AG04449 (cell line): ENCODE data around the gene RGS5.

Experiments used
- CTCF ChIA-PET: fragments of 350-600 bp; formaldehyde crosslinking; extraction: SDS; loops from one replicate; lab custom pipeline; 2021; ENCODE audit warnings: antibody characterized with exemption; lab: Yijun Ruan, JAX
- POLR2A ChIA-PET: fragments of 400-600, 350-600 bp; formaldehyde crosslinking; extraction: SDS; loops from one replicate; lab custom pipeline; 2020; ENCODE audit warnings: antibody characterized with exemption, inconsistent platforms; lab: Yijun Ruan, JAX
- DNase-seq: peaks from one replicate; pipeline ENCODE4 v3.0.0-alpha.2; 2010; ENCODE audit warnings: low read depth, low spot score
- H3K4me3 ChIP-seq: 2 replicates; pipeline ENCODE4 v1.5.1; 2011; ENCODE audit warnings: low read depth, mild to moderate bottlenecking, control low read depth, low read length
- TF ChIP-seq, protein P1 (sequence below): IDR thresholded peaks from one replicate; pipeline ENCODE4 v1.5.1; 2011; ENCODE audit warnings: mild to moderate bottlenecking, moderate library complexity, low read length, control low read depth, inconsistent platforms; ENCODE audit not compliant: insufficient read depth; ENCODE audit errors: missing control alignments

Gene RGS5

DNA sequence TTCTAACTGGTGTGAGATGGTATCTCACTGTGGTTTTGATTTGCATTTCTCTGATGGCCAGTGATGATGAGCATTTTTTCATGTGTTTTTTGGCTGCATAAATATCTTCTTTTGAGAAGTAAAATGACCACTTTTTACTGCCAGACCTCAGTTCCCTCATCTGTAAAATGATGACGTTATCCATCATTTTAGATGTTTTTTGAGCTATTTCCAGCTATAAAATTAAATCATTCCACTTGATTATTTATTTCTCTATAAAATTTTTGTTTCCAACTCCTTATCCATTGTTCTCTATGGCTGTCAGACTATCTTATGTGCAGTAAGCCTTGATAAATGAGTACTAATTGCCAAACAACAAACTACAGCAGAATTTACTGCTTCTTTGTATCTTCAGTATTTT is 33.2 kb downstream of the RGS5 start:
- POLR2A ChIA-PET = no interaction called here
- TF ChIP-seq, protein P1, sequence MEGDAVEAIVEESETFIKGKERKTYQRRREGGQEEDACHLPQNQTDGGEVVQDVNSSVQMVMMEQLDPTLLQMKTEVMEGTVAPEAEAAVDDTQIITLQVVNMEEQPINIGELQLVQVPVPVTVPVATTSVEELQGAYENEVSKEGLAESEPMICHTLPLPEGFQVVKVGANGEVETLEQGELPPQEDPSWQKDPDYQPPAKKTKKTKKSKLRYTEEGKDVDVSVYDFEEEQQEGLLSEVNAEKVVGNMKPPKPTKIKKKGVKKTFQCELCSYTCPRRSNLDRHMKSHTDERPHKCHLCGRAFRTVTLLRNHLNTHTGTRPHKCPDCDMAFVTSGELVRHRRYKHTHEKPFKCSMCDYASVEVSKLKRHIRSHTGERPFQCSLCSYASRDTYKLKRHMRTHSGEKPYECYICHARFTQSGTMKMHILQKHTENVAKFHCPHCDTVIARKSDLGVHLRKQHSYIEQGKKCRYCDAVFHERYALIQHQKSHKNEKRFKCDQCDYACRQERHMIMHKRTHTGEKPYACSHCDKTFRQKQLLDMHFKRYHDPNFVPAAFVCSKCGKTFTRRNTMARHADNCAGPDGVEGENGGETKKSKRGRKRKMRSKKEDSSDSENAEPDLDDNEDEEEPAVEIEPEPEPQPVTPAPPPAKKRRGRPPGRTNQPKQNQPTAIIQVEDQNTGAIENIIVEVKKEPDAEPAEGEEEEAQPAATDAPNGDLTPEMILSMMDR = no peak
- no peak overlapping the region for H3K4me3 ChIP-seq
- CTCF ChIA-PET = interaction anchor here (1.4 to 5.9 kb wide), 6 partner anchors 98 to 316 kb away, joined by 5 to 79 read pairs (median 8); partner anchors contain the start of gene RGS4
- DNase-seq = no peak

DNA sequence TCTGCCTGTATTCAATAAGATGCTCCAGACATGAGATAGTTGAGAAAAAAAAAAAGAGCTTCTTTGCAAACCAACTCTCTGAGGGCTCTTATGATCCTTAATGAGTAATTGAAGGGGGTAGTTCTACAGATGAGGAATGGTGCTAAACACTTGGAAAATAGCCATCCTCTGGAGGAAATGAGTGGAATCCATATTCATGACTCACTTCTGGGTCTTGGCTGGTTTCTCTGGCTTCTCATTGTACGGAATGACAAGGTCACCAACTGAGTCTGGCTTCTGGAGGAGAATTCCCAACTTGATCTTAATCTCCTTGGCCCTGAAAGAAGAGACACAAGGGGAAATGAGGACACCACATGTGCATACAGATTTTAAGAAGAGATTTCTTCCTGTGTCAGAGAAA is 34.7 kb downstream of the RGS5 start:
- POLR2A ChIA-PET = interaction anchor here (0.7 to 1.5 kb wide), 3 partner anchors 77 to 99 kb away, joined by 3 to 5 read pairs (median 4); partner anchors contain the start of gene RGS4
- H3K4me3 ChIP-seq = no peak overlapping the region
- DNase-seq = peak; percentile 96
- CTCF ChIA-PET = interaction anchor here (0.8 to 5.9 kb wide), 9 partner anchors 8 to 321 kb away, joined by 3 to 79 read pairs (median 6); partner anchors contain the start of gene RGS4
- TF ChIP-seq, protein P1 = no peak

DNA sequence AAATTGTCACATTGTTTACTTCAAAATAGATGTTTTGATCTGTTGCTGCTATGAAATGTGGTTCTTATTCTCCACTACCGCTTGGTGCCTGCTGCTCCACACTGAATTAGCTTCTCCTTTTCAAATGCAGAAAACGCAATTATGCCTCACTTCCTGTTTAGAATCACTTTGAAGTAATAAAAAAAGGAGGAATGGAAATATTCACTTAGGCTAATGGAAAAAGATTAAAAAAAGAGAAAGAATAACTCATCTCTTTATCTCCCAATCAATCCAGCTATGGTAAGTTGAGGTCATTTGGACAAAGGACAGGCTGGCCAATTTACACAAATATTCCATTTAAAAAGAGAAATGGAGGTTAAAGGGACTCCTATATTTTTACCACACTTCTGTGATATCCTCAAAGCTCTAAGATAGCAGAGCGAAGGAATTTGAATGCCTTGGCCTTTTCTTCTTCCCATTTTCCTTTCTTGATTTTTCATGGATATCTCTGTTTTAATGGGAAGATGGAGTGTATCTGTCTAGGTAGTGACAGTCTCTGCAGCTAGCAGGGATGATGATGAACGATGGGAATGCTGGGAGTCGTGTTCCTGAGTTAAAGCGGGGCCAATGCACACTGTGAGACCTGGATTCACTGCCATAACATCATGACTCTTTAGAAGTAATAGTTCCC is 35.7 kb downstream of the RGS5 start:
- ChIA-PET CTCF (interaction anchor here (0.8 to 5.9 kb wide), 8 partner anchors 9 to 320 kb away, joined by 3 to 79 read pairs (median 6); partner anchors contain the start of gene RGS4), POLR2A (interaction anchor here (1.5 kb wide), 1 partner anchor 98 kb away, joined by 5 read pairs; the partner anchor contains the start of gene RGS4)
- TF ChIP-seq, protein P1 = no peak
- no peak for DNase-seq
- H3K4me3 ChIP-seq = no peak overlapping the region

DNA sequence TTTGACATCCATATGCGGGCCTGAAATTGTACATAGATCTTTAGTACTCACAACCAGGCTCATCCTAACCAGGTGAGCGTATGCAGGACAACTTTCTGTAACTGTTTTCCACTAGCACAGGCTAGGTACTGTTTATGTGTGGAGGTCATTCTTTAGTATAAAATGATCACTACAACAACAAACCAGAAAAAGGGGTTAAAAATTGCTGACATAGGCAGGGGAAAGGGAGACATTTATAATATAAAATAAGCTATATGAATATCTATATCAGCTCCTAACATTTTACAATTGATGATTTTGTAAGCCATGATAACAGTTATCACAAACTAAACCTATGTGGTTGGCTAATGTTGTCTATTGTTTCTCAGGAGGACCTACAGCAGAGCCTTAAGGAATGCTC is 37.6 kb downstream of the RGS5 start:
- ChIA-PET CTCF (interaction anchor here (1.3 kb wide), 1 partner anchor 150 kb away, joined by 4 read pairs; no protein-coding TSS in a partner anchor), POLR2A (no interaction called here)
- DNase-seq = no peak
- H3K4me3 ChIP-seq = no peak overlapping the region
- TF ChIP-seq, protein P1 = no peak

DNA sequence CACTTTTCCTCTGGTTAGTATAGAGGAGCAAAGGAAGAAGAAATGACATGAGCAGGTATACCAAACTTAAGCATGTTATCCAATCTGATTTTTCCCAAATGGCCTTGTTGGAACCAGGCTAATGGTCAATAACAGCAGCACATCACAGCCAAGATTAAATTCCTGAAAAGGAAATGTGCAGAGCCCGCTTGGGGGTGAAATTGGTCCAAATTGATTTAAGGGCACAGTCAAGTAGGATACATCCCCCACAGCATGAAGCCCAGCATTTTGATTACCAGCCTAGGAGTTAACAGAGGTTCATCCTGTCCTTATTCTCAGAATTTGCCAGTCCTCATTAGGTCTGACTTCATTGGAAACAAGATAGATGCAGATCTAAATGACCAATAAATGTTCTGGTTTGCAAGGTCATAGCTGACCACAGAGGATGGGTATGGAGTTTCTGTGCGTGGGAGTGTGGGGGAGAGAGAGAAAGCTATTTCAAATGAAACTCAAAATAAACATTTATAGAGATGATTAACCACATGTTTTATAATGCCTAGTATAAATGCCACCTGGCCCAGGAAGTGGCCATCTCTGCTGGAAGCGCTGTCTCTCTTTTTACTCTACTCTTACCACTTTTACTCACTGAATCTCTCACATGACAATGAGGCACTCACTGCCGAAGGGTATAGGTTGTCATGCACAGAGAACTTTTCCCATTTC is 38.7 kb downstream of the RGS5 start:
- peak; percentile 26 for DNase-seq
- no peak overlapping the region for H3K4me3 ChIP-seq
- ChIA-PET CTCF (interaction anchor here (0.6 to 2.5 kb wide), 4 partner anchors 11 to 311 kb away, joined by 3 to 11 read pairs (median 8); partner anchors contain the start of gene RGS4), POLR2A (no interaction called here)
- TF ChIP-seq, protein P1 = no peak
